ENCODE data around the gene KCNQ5. TPM values are rescaled to one million over a fixed set of nuclear protein-coding genes. Genes with fewer than 3 reads are reported as not detected.

Gene KCNQ5
- polyA plus RNA-seq, 3 donors, result not detected

GRCh38 chr6:73062130-73062529 is 440.3 kb downstream of the KCNQ5 start:
- H3K27ac Mint-ChIP-seq, result no peak overlapping the region
- peaks cover 0 to 2% (median 2%) of the 10 kb centered on the region in 3 donors for H3K27me3 Mint-ChIP-seq (ENCODE audit: low read depth in 3 of 3)
- no peak overlapping the region for H2AFZ ChIP-seq (ENCODE audit: insufficient read depth, low read depth, low read length, poor library complexity, severe bottlenecking)
- no peaks in the 10 kb centered on the region for H4K20me1 ChIP-seq (ENCODE audit: insufficient read depth, low read length)
- H3K9ac ChIP-seq (ENCODE audit: insufficient read depth, low read length, poor library complexity, severe bottlenecking), result no peak overlapping the region
- no peak overlapping the region for H3K27ac ChIP-seq (ENCODE audit: low read depth in 1 of 2, low read length in 2 of 2)
- no peaks in the 10 kb centered on the region for H3K27me3 ChIP-seq (ENCODE audit: control insufficient read depth in 2 of 2, insufficient read depth in 2 of 2, low read length in 2 of 2)
- no peak for TF ChIP-seq CTCF (IDR thresholded peaks at IDR 0.05)
- no peak overlapping the region for H3K4me2 ChIP-seq (replicated peaks; ENCODE audit: extremely low read depth, low read length, poor library complexity, severe bottlenecking)
- H3K36me3 Mint-ChIP-seq, result no peaks in the 10 kb centered on the region
- intact Hi-C loops (cut with micrococcal nuclease), result no loop called here
- H3K4me3 ChIP-seq (replicated peaks in 1 of 3; ENCODE audit: low read depth in 2 of 3, low read length in 3 of 3), result no peak overlapping the region
- peaks cover 0 to 7% (median 0%) of the 10 kb centered on the region in 7 donors for H3K9me3 Mint-ChIP-seq
- 72% methylated on average over 2 of the region's 4 CpGs for WGBS (ENCODE audit: insufficient coverage)
- no peak for DNase-seq
- no peaks in the 10 kb centered on the region for H3K36me3 ChIP-seq (replicated peaks in 1 of 2; ENCODE audit: control insufficient read depth in 1 of 2, insufficient read depth in 2 of 2, low read length in 2 of 2)
- H3K9me3 ChIP-seq (replicated peaks in 1 of 2; ENCODE audit: control insufficient read depth in 1 of 2, insufficient read depth in 1 of 2, low read length in 2 of 2), result no peaks in the 10 kb centered on the region
- H3K4me1 Mint-ChIP-seq, result no peaks in the 10 kb centered on the region
- no peaks in the 10 kb centered on the region for H3K79me2 ChIP-seq (ENCODE audit: insufficient read depth, low read length)
- no peak overlapping the region for H3K4me3 Mint-ChIP-seq
- H3K4me1 ChIP-seq (ENCODE audit: control insufficient read depth in 1 of 2, insufficient read depth in 2 of 2, low read length in 2 of 2), result no peaks in the 10 kb centered on the region

DNA sequence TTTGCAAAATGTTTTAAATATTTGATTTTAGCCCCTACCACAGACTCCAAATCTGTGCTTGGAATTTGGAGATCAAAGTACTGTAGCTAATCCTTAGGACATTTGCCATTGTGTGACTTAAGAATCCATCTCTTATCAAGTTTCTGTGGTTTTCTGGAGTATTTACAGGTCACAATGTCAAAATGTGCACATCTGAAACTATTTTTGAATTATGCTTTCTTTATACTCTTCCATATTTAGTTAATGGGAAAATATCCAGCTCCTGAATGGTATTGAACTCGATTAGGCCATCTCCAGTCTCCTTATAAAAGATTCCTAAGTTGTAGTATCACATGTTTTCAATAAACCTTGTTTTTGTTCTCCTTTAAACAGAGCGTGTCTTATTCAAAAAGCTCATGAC is 441.0 kb downstream of the KCNQ5 start:
- no peak overlapping the region for H3K9ac ChIP-seq (ENCODE audit: insufficient read depth, low read length, poor library complexity, severe bottlenecking)
- no peaks in the 10 kb centered on the region for H3K27me3 ChIP-seq (ENCODE audit: control insufficient read depth in 2 of 2, insufficient read depth in 2 of 2, low read length in 2 of 2)
- H3K79me2 ChIP-seq (ENCODE audit: insufficient read depth, low read length), result no peaks in the 10 kb centered on the region
- no peak for DNase-seq
- H3K4me3 Mint-ChIP-seq, result no peak overlapping the region
- no peaks in the 10 kb centered on the region for H3K36me3 ChIP-seq (replicated peaks in 1 of 2; ENCODE audit: control insufficient read depth in 1 of 2, insufficient read depth in 2 of 2, low read length in 2 of 2)
- no CpG with 5 or more reads among the region's 2 CpGs for WGBS (ENCODE audit: insufficient coverage)
- no peak overlapping the region for H2AFZ ChIP-seq (ENCODE audit: insufficient read depth, low read depth, low read length, poor library complexity, severe bottlenecking)
- H3K4me1 ChIP-seq (ENCODE audit: control insufficient read depth in 1 of 2, insufficient read depth in 2 of 2, low read length in 2 of 2), result no peaks in the 10 kb centered on the region
- peaks cover 0 to 5% (median 0%) of the 10 kb centered on the region in 7 donors for H3K9me3 Mint-ChIP-seq
- H3K36me3 Mint-ChIP-seq, result no peaks in the 10 kb centered on the region
- H3K27ac Mint-ChIP-seq, result no peak overlapping the region
- no peak overlapping the region for H3K4me2 ChIP-seq (replicated peaks; ENCODE audit: extremely low read depth, low read length, poor library complexity, severe bottlenecking)
- H3K27me3 Mint-ChIP-seq (ENCODE audit: low read depth in 3 of 3), result peaks cover 0 to 2% (median 2%) of the 10 kb centered on the region in 3 donors
- TF ChIP-seq CTCF (IDR thresholded peaks at IDR 0.05), result no peak
- no peaks in the 10 kb centered on the region for H4K20me1 ChIP-seq (ENCODE audit: insufficient read depth, low read length)
- no peak overlapping the region for H3K27ac ChIP-seq (ENCODE audit: low read depth in 1 of 2, low read length in 2 of 2)
- H3K4me3 ChIP-seq (replicated peaks in 1 of 3; ENCODE audit: low read depth in 2 of 3, low read length in 3 of 3), result no peak overlapping the region
- intact Hi-C loops (cut with micrococcal nuclease), result no loop called here
- H3K4me1 Mint-ChIP-seq, result no peaks in the 10 kb centered on the region
- no peaks in the 10 kb centered on the region for H3K9me3 ChIP-seq (replicated peaks in 1 of 2; ENCODE audit: control insufficient read depth in 1 of 2, insufficient read depth in 1 of 2, low read length in 2 of 2)

Data from CD14-positive monocyte (primary cell).